Keratinocyte (primary cell): ENCODE measurements around the gene SLC13A3. TPM values are rescaled to one million over a fixed set of nuclear protein-coding genes. Genes with fewer than 3 reads are reported as not detected.

Experiments
- DNase-seq: peaks from one replicate; pipeline ENCODE4 v3.0.0-alpha.2; 2011; ENCODE audit warnings: low read depth, missing footprints, low spot score
- FAIRE-seq: peaks from 2 replicates; lab custom pipeline; 2011; peaks lifted over from hg19 to GRCh38; lab: Jason Lieb, UNC
- H2AFZ ChIP-seq: 2 replicates; pipeline ENCODE4 v1.6.0; 2012; ENCODE audit warnings: low read length, control low read depth, inconsistent platforms; ENCODE audit not compliant: control insufficient read depth
- H3K27ac ChIP-seq: 2 replicates; pipeline ENCODE4 v1.5.1; 2011; ENCODE audit warnings: low read length; ENCODE audit not compliant: control insufficient read depth, insufficient read depth
- H3K27me3 ChIP-seq: 3 replicates; pipeline ENCODE4 v1.6.0; 2011; ENCODE audit warnings: low read length; ENCODE audit not compliant: control insufficient read depth, insufficient read depth; ENCODE audit errors: extremely low read depth
- H3K36me3 ChIP-seq, 2 experiments: 2 replicates in 1 of 2; 3 replicates in 1 of 2; pipeline ENCODE4 v1.5.1; 2011; ENCODE audit warnings: low read length in 2 of 2, mild to moderate bottlenecking in 1 of 2; ENCODE audit not compliant: control insufficient read depth in 2 of 2, insufficient read depth in 2 of 2; ENCODE audit errors: extremely low read depth in 1 of 2
- H3K4me1 ChIP-seq: 3 replicates; pipeline ENCODE4 v1.5.1; 2011; ENCODE audit warnings: low read length; ENCODE audit not compliant: control insufficient read depth, insufficient read depth; ENCODE audit errors: extremely low read depth
- H3K4me2 ChIP-seq: 3 replicates; pipeline ENCODE4 v1.6.0; 2011; ENCODE audit warnings: low read depth, low read length; ENCODE audit not compliant: control insufficient read depth, insufficient read depth; ENCODE audit errors: extremely low read depth
- H3K4me3 ChIP-seq, 3 experiments: fragments of 200-600 bp in 1 of 3; sonication (generic) in 1 of 3; 2 replicates in 2 of 3; 3 replicates in 1 of 3; pipeline ENCODE4 v1.5.1; 2011 to 2016; ENCODE audit warnings: low read length in 3 of 3, mild to moderate bottlenecking in 3 of 3, control low read depth in 2 of 3, inconsistent platforms in 1 of 3, low read depth in 1 of 3, mixed read lengths in 1 of 3, mixed run types in 1 of 3, moderate library complexity in 1 of 3; ENCODE audit not compliant: control insufficient read depth in 2 of 3, insufficient read depth in 2 of 3; ENCODE audit errors: extremely low read depth in 1 of 3
- H3K79me2 ChIP-seq: 2 replicates; pipeline ENCODE4 v1.6.0; 2012; ENCODE audit warnings: low read length; ENCODE audit not compliant: control insufficient read depth, insufficient read depth
- H3K9ac ChIP-seq: 3 replicates; pipeline ENCODE4 v1.6.0; 2011; ENCODE audit warnings: low read length; ENCODE audit not compliant: control insufficient read depth, insufficient read depth; ENCODE audit errors: extremely low read depth
- H3K9me1 ChIP-seq: 3 replicates; pipeline ENCODE4 v1.6.0; 2011; ENCODE audit warnings: low read length; ENCODE audit not compliant: control insufficient read depth, insufficient read depth; ENCODE audit errors: extremely low read depth
- H3K9me3 ChIP-seq: 2 replicates; pipeline ENCODE4 v1.5.1; 2012; ENCODE audit warnings: low read depth, low read length; ENCODE audit not compliant: control insufficient read depth
- H4K20me1 ChIP-seq: 3 replicates; pipeline ENCODE4 v1.6.0; 2011; ENCODE audit warnings: low read length; ENCODE audit not compliant: control insufficient read depth, insufficient read depth; ENCODE audit errors: extremely low read depth
- EZH2 ChIP-seq: IDR thresholded peaks from one replicate; pipeline ENCODE4 v1.6.1; 2012; ENCODE audit warnings: inconsistent platforms, mild to moderate bottlenecking, low read length, moderate library complexity
- dilution Hi-C: fragments of 300-500 bp; cut with MboI; formaldehyde crosslinking; loops from one replicate; pipeline ENCODE4 v1.7.0; 2020; ENCODE audit warnings: low sequenced_read_pairs; ENCODE audit not compliant: extremely low pct_ligation_motif_present
- polyA plus RNA-seq, 5 experiments: library from polyadenylated mRNA; depleted of rRNA in 3 of 5; stranded (reverse) in 3 of 5; stranded (forward) in 1 of 5; unstranded in 1 of 5; fragments of >200 nt; gene quantifications; 1 replicate in 1 of 5; 2 replicates in 3 of 5; 3 replicates in 1 of 5; pipeline versions ENCODE4 v1.2.1 to v1.2.3, GENCODE V29; 2011 to 2012; ENCODE audit warnings: missing spikeins in 2 of 5, low read depth in 1 of 5, low replicate concordance in 1 of 5
- TF ChIP-seq, protein P1 (sequence below), 3 experiments: IDR thresholded peaks in 1 of 3; conservative IDR thresholded peaks in 1 of 3; optimal IDR thresholded peaks in 1 of 3; 2 replicates in 2 of 3; 3 replicates in 1 of 3; pipeline versions ENCODE3 to v1.5.1; 2011; ENCODE audit warnings: low read length in 3 of 3, mild to moderate bottlenecking in 3 of 3, moderate library complexity in 2 of 3, control low read depth in 1 of 3, inconsistent platforms in 1 of 3; ENCODE audit not compliant: insufficient read depth in 2 of 3; ENCODE audit errors: extremely low read depth in 1 of 3

SLC13A3 gene
- polyA plus RNA-seq, 1 donor (not counting 4 experiments of a cell fraction or from before 2014, with no cell fraction given), result 4.5 TPM

DNA sequence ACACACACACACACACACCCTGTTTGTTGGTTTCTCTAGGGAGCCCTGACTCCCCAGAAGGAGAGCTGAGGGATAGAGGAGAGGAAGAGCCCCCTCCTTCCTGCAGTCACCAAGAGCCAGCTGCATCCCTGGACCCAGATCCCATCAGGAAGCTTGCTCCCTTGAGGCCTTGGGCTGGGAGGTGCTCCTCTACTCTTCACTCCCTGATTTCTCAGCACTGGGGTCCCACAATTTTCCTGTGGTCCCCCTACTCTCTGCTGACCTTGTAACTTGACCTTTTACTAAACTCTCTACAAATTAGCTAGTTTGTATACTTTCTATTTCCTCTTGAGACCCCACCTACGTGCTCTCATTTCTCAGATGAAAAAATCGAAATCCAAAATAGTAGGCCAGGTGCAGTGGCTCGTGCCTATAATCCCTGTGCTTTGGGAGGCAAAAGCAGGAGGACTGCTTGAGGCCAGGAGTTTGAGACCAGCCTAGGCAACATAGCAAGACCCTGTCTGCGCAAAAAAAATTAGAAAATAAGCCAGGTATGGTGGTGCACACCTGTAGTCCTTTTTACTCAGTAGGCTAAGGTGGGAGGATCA is 95.8 kb downstream of the SLC13A3 start:
- no peaks in the 10 kb centered on the region for H3K9me1 ChIP-seq
- no peak overlapping the region for H3K4me2 ChIP-seq
- no peak overlapping the region for H3K9ac ChIP-seq
- H3K79me2 ChIP-seq, result no peaks in the 10 kb centered on the region
- no peak for TF ChIP-seq EZH2
- TF ChIP-seq, protein P1, sequence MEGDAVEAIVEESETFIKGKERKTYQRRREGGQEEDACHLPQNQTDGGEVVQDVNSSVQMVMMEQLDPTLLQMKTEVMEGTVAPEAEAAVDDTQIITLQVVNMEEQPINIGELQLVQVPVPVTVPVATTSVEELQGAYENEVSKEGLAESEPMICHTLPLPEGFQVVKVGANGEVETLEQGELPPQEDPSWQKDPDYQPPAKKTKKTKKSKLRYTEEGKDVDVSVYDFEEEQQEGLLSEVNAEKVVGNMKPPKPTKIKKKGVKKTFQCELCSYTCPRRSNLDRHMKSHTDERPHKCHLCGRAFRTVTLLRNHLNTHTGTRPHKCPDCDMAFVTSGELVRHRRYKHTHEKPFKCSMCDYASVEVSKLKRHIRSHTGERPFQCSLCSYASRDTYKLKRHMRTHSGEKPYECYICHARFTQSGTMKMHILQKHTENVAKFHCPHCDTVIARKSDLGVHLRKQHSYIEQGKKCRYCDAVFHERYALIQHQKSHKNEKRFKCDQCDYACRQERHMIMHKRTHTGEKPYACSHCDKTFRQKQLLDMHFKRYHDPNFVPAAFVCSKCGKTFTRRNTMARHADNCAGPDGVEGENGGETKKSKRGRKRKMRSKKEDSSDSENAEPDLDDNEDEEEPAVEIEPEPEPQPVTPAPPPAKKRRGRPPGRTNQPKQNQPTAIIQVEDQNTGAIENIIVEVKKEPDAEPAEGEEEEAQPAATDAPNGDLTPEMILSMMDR (optimal IDR thresholded peaks at IDR 0.05 in 1 of 3, IDR thresholded peaks at IDR 0.05 in 1 of 3, conservative IDR thresholded peaks at IDR 0.05 in 1 of 3; ENCODE audit: extremely low read depth in 1 of 3, insufficient read depth in 2 of 3, low read length in 3 of 3), result no peak
- dilution Hi-C loops, result no loop called here
- no peak overlapping the region for H3K4me3 ChIP-seq
- H2AFZ ChIP-seq, result no peak overlapping the region
- no peaks in the 10 kb centered on the region for H3K4me1 ChIP-seq
- H3K27me3 ChIP-seq, result peaks cover 5% of the 10 kb centered on the region
- FAIRE-seq (no peak), DNase-seq (no peak)
- no peaks in the 10 kb centered on the region for H4K20me1 ChIP-seq
- H3K9me3 ChIP-seq, result no peaks in the 10 kb centered on the region
- no peaks in the 10 kb centered on the region for H3K36me3 ChIP-seq
- H3K27ac ChIP-seq, result no peak overlapping the region

DNA sequence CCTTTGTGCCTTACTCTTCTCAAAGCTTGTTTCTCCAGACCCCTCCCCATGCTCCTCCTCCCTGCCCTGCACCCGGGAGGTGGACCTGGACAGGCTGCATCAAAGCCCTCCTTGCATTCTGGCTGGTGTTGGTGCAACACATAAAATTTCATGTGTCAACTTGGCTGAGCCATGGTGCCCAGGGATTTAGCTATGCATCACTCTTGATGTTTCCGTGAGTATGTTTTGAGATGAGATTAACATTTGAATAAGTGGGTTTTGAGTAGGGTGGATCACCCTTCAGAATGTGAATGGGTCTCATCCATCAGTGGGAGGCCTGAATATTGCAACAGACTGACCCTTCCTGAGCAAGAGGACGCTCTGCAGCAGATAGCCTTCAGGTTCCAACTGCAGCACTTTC is 96.4 kb downstream of the SLC13A3 start:
- Histone ChIP-seq H3K4me2 (no peak overlapping the region), H3K27ac (no peak overlapping the region), H4K20me1 (no peaks in the 10 kb centered on the region), H3K27me3 (peaks cover 6% of the 10 kb centered on the region), H3K4me3 (no peak overlapping the region), H3K79me2 (no peaks in the 10 kb centered on the region), H3K36me3 (no peaks in the 10 kb centered on the region), H3K9me1 (no peaks in the 10 kb centered on the region), H3K4me1 (no peaks in the 10 kb centered on the region), H2AFZ (no peak overlapping the region), H3K9ac (no peak overlapping the region), H3K9me3 (no peaks in the 10 kb centered on the region)
- TF ChIP-seq, protein P1 (optimal IDR thresholded peaks at IDR 0.05 in 1 of 3, IDR thresholded peaks at IDR 0.05 in 1 of 3, conservative IDR thresholded peaks at IDR 0.05 in 1 of 3; ENCODE audit: extremely low read depth in 1 of 3, insufficient read depth in 2 of 3, low read length in 3 of 3), result no peak
- no peak for TF ChIP-seq EZH2
- dilution Hi-C loops, result no loop called here
- FAIRE-seq (no peak), DNase-seq (no peak)
